ENCODE results near the gene PFKM.

DNA sequence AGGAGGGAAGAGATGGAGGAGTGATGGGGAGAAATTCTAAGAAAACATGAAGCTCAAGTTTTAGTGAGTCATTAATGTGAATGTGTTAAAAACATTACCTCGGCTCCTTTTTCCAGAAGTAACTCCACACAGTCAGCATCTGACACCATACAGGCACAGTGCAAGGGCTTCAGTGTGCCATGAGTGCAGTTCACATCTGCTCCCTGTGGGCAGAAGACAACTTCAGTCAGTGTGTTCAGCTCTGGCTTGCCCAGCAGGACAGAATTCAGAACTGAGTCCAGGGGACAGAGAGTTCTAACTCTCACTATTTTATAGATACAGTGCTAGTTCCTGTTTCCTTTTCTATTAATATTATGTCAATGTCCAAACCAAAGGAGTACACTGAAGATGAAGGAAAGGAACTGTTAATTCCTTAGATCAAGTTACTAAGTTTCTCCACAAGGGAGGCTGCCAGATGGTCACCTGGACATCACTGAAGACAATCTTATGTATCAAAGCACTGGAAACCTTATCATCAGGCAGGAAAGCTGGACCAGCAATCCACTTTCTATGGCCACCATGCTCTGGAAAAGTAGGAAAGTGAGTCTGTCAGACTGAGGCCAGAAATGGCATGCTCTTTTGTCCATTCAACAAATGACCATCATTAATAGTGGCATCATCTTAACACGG is 32.1 kb downstream of the PFKM start:
- TF ChIP-seq, protein P1, sequence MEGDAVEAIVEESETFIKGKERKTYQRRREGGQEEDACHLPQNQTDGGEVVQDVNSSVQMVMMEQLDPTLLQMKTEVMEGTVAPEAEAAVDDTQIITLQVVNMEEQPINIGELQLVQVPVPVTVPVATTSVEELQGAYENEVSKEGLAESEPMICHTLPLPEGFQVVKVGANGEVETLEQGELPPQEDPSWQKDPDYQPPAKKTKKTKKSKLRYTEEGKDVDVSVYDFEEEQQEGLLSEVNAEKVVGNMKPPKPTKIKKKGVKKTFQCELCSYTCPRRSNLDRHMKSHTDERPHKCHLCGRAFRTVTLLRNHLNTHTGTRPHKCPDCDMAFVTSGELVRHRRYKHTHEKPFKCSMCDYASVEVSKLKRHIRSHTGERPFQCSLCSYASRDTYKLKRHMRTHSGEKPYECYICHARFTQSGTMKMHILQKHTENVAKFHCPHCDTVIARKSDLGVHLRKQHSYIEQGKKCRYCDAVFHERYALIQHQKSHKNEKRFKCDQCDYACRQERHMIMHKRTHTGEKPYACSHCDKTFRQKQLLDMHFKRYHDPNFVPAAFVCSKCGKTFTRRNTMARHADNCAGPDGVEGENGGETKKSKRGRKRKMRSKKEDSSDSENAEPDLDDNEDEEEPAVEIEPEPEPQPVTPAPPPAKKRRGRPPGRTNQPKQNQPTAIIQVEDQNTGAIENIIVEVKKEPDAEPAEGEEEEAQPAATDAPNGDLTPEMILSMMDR (IDR thresholded peaks at IDR 0.05; ENCODE audit: insufficient read depth, low read depth, low read length), result no peak
- no peak for TF ChIP-seq EZH2 (IDR thresholded peaks at IDR 0.05; ENCODE audit: insufficient read depth, low read length)

Measured in astrocyte (in vitro differentiated cells and primary cell).